HG03064 (cell line): ENCODE data around the gene LYPD5.
"Not testable (repeated sequence)": the region's sequence is repeated elsewhere in the genome, so short reads cannot be mapped to it uniquely, and the experiment has no call there.

Source experiments
- ATAC-seq: cut with Tn5 transposase; IDR thresholded peaks from one replicate; pipeline ENCODE4 v1.9.1; 2021; ENCODE audit warnings: low read depth; ENCODE audit not compliant: unreplicated experiment

Gene LYPD5

GRCh38 chr19:43779147-43779819 lies 23.0 kb downstream of the LYPD5 start:
- ATAC-seq, result no peak

- ATAC-seq, result no peak
Observed at GRCh38 chr19:43778651-43779050, 23.6 kb downstream of the LYPD5 start.

GRCh38 chr19:43777163-43777695 lies 25.0 kb downstream of the LYPD5 start:
- ATAC-seq, result no peak

GRCh38 chr19:43776286-43776685 lies 26.0 kb downstream of the LYPD5 start:
- no peak for ATAC-seq

- ATAC-seq, result no peak
Observed at GRCh38 chr19:43775299-43775890, 26.9 kb downstream of the LYPD5 start.

- not testable (repeated sequence) for ATAC-seq
Observed at GRCh38 chr19:43774940-43775258, 27.3 kb downstream of the LYPD5 start.

- ATAC-seq, result no peak
Observed at GRCh38 chr19:43774103-43774939, 27.9 kb downstream of the LYPD5 start.

- ATAC-seq, result no peak
Observed at GRCh38 chr19:43773725-43774102, 28.5 kb downstream of the LYPD5 start.

- no peak for ATAC-seq
Observed at GRCh38 chr19:43769256-43769655, 33.0 kb downstream of the LYPD5 start.

- no peak for ATAC-seq
Observed at GRCh38 chr19:43768273-43769050, 33.8 kb downstream of the LYPD5 start.

GRCh38 chr19:43767818-43768217 lies 34.4 kb downstream of the LYPD5 start:
- no peak for ATAC-seq

GRCh38 chr19:43767316-43767715 lies 34.9 kb downstream of the LYPD5 start:
- ATAC-seq, result no peak

- no peak for ATAC-seq
Observed at GRCh38 chr19:43766755-43767043, 35.5 kb downstream of the LYPD5 start.

GRCh38 chr19:43765109-43765876 lies 37.0 kb downstream of the LYPD5 start:
- ATAC-seq, result peak; percentile 59

- not testable (repeated sequence) for ATAC-seq
Observed at GRCh38 chr19:43764684-43765083, 37.6 kb downstream of the LYPD5 start.

GRCh38 chr19:43763473-43763939 lies 38.7 kb downstream of the LYPD5 start:
- no peak for ATAC-seq

GRCh38 chr19:43762814-43763213 lies 39.4 kb downstream of the LYPD5 start:
- no peak for ATAC-seq

- no peak for ATAC-seq
Observed at GRCh38 chr19:43760941-43761340, 41.3 kb downstream of the LYPD5 start.

GRCh38 chr19:43759515-43759914 lies 42.7 kb downstream of the LYPD5 start:
- ATAC-seq, result no peak

- ATAC-seq, result no peak
Observed at GRCh38 chr19:43755256-43755801, 46.9 kb downstream of the LYPD5 start.
